ENCODE data around the gene ARL8A. TPM values are rescaled to one million over a fixed set of nuclear protein-coding genes. Genes with fewer than 3 reads are reported as not detected.

ARL8A gene
- total RNA-seq, 1 experiment from 2014 or later: 45.6 TPM

- H3K9ac ChIP-seq (ENCODE audit: low read length): no peak overlapping the region
- no peak for TF ChIP-seq REST (IDR thresholded peaks at IDR 0.05; ENCODE audit: low read depth)
- no peak for TF ChIP-seq FOSL1 (IDR thresholded peaks at IDR 0.05; ENCODE audit: low read depth)
- TF ChIP-seq EZH2phosphoT487 (IDR thresholded peaks at IDR 0.05; ENCODE audit: borderline replicate concordance): no peak
- TF ChIP-seq POLR2AphosphoS5 (IDR thresholded peaks at IDR 0.05; ENCODE audit: low read depth, low read length): no peak
- no peak for TF ChIP-seq EGR1 (IDR thresholded peaks at IDR 0.05; ENCODE audit: low read depth)
- no peak for TF ChIP-seq ELF1 (IDR thresholded peaks at IDR 0.05; ENCODE audit: borderline replicate concordance, low read depth)
- no peak for TF ChIP-seq JUND (IDR thresholded peaks at IDR 0.05)
- no peak for TF ChIP-seq YY1 (IDR thresholded peaks at IDR 0.05; ENCODE audit: extremely low read depth, insufficient replicate concordance, low read depth, low read length)
- no peak for TF ChIP-seq ZFX (IDR thresholded peaks at IDR 0.05)
- no peak for TF ChIP-seq SP1 (IDR thresholded peaks at IDR 0.05; ENCODE audit: low read depth)
- RAD21 ChIA-PET (ENCODE audit: low non-redundant PET in 1 of 2, low total read pairs in 2 of 2, uncharacterized antibody in 2 of 2, unreplicated experiment in 2 of 2): no interaction called here
- H4K20me1 ChIP-seq (ENCODE audit: insufficient read depth): no peaks in the 10 kb centered on the region
- CTCF ChIA-PET: interaction anchor here (0.6 kb wide), 1 partner anchor 68 kb away, joined by 3 read pairs; no protein-coding TSS in a partner anchor
- H3K9me2 ChIP-seq (ENCODE audit: insufficient read depth): no peaks in the 10 kb centered on the region
- no peak overlapping the region for H2AFZ ChIP-seq (ENCODE audit: low read depth, low read length, poor library complexity, severe bottlenecking)
- no peak overlapping the region for H3K4me2 ChIP-seq (ENCODE audit: low read length)
- H3K9me3 ChIP-seq (ENCODE audit: control insufficient read depth in 1 of 2, insufficient read depth in 1 of 2, low read depth in 1 of 2, low read length in 2 of 2): no peaks in the 10 kb centered on the region
- ATAC-seq: no peak
- no peak for DNase-seq (ENCODE audit: low read depth, low spot score)
- H3K27me3 ChIP-seq (ENCODE audit: insufficient read depth, low read length): no peaks in the 10 kb centered on the region
- H3K36me3 ChIP-seq (ENCODE audit: control insufficient read depth in 1 of 2, insufficient read depth in 2 of 2, low read length in 2 of 2): no peaks in the 10 kb centered on the region
- POLR2A ChIA-PET: no interaction called here
- intact Hi-C loops (cut with micrococcal nuclease): no loop called here
- no peak overlapping the region for H3K4me3 ChIP-seq (replicated peaks in 1 of 2; ENCODE audit: low read depth in 1 of 2, low read length in 2 of 2)
- H3K79me2 ChIP-seq (ENCODE audit: insufficient read depth, low read length): no peaks in the 10 kb centered on the region
- no peak overlapping the region for H3K27ac ChIP-seq (ENCODE audit: low read depth, low read length)
- no TSS peak for BruUV-seq (replicated peaks)
- H3K4me1 ChIP-seq (ENCODE audit: control insufficient read depth in 1 of 2, insufficient read depth in 2 of 2, low read length in 2 of 2): no peaks in the 10 kb centered on the region
Measured at GRCh38 chr1:202170726-202171125, 26.2 kb upstream of the ARL8A start.
